ENCODE measurements around the gene PDCD1LG2.

GRCh38 chr9:5466766-5467165 lies 43.6 kb upstream of the PDCD1LG2 start:
- TF ChIP-seq CTCF (IDR thresholded peaks at IDR 0.05; ENCODE audit: low read depth, low read length, missing input control): no peak
- TF ChIP-seq FOXA1 (IDR thresholded peaks at IDR 0.05): no peak
- no peak for TF ChIP-seq MAX (IDR thresholded peaks at IDR 0.05)
- TF ChIP-seq JUND (IDR thresholded peaks at IDR 0.05): no peak
- TF ChIP-seq RXRA (IDR thresholded peaks at IDR 0.05): no peak
- no peak for TF ChIP-seq REST (IDR thresholded peaks at IDR 0.05)
